A549 treated with Mapracorat at 1 μM for 4 hours (cell line): ENCODE data around the gene SUSD3. TPM values are rescaled to one million over a fixed set of nuclear protein-coding genes. Genes with fewer than 3 reads are reported as not detected.

Experiments
- total RNA-seq: library from RNA; stranded (reverse); fragments of 200-300 nt; extraction: Qiagen RNA extraction; gene quantifications from 5 replicates; pipeline ENCODE4 v1.2.3, GENCODE V29; 2022

Gene SUSD3
- 0.56 to 1.6 TPM (median 0.66 TPM) in 5 replicates for total RNA-seq

GRCh38 chr9:93058355-93059010, at the start of gene SUSD3:
Gene SUSD3 (plus strand): TSS chr9:93058701. CDS start chr9:93058743, 42 bp downstream.

GRCh38 chr9:93096131-93096802, 37.8 kb downstream of the SUSD3 start, which contains the start of gene CARD19:
Gene CARD19 (plus strand): TSS chr9:93096217. CDS start chr9:93096346, 129 bp downstream.

GRCh38 chr9:93134015-93134739, 75.7 kb downstream of the SUSD3 start, which contains the start of gene NINJ1:
Gene NINJ1 (minus strand): TSS chr9:93134251. CDS start chr9:93134217, 34 bp downstream.

Other genes starting within 250 kb of the SUSD3 start
- 1.9 to 3.1 TPM (median 2.1 TPM) in 5 replicates for gene ZNF484, start 180.7 kb upstream of the SUSD3 start, total RNA-seq
- gene FGD3, start 111.2 kb upstream of the SUSD3 start, total RNA-seq = 0.08 to 0.55 TPM (median 0.37 TPM) in 5 replicates
- gene CARD19, start 37.5 kb downstream of the SUSD3 start, total RNA-seq = 46.9 to 74.5 TPM (median 66.7 TPM) in 5 replicates
- 71.1 to 98.5 TPM (median 82.0 TPM) in 5 replicates for gene NINJ1, start 75.5 kb downstream of the SUSD3 start, total RNA-seq
- 3.4 to 9.3 TPM (median 5.9 TPM) in 5 replicates for gene WNK2, start 125.4 kb downstream of the SUSD3 start, total RNA-seq